Breast epithelium (tissue), 3 donors: ENCODE data around the gene ENOX1.

Source experiments
- POLR2A ChIP-seq: fragments of 450-650 bp; IDR thresholded peaks from one replicate; pipeline ENCODE4 v1.6.1; 2016; ENCODE audit warnings: antibody characterized with exemption, mild to moderate bottlenecking, moderate library complexity
- POLR2AphosphoS5 ChIP-seq, 3 donors: sonication (generic); formaldehyde crosslinking; IDR thresholded peaks; one replicate each; pipeline ENCODE4 v1.6.1; 2017; ENCODE audit warnings: antibody characterized with exemption in 3 of 3
- TF ChIP-seq, protein P1 (sequence below), 3 donors: fragments of 450-650 bp; IDR thresholded peaks; one replicate each; pipeline ENCODE4 v1.5.1; 2016 to 2017; ENCODE audit warnings: antibody characterized with exemption in 3 of 3, mild to moderate bottlenecking in 3 of 3, moderate library complexity in 3 of 3

DNA sequence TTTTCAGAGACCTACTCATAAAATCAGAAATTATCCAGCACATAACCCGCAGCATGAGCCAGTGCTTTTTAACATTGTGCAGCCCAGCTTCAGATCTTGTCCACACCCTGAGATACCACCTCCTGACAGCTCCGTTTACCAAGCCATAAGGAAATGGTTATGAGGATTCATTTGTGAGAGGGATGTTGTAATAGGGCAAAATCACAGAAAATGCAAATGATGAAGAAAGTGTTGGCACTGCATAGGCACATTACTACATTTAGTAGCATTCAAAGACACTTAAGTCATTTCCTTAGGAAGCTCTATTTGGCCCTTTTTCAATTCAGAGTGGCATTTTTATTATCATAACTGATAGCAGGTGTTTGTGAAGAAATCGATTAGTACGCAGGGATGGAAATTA lies 485.9 kb downstream of the ENOX1 start:
- TF ChIP-seq, protein P1, sequence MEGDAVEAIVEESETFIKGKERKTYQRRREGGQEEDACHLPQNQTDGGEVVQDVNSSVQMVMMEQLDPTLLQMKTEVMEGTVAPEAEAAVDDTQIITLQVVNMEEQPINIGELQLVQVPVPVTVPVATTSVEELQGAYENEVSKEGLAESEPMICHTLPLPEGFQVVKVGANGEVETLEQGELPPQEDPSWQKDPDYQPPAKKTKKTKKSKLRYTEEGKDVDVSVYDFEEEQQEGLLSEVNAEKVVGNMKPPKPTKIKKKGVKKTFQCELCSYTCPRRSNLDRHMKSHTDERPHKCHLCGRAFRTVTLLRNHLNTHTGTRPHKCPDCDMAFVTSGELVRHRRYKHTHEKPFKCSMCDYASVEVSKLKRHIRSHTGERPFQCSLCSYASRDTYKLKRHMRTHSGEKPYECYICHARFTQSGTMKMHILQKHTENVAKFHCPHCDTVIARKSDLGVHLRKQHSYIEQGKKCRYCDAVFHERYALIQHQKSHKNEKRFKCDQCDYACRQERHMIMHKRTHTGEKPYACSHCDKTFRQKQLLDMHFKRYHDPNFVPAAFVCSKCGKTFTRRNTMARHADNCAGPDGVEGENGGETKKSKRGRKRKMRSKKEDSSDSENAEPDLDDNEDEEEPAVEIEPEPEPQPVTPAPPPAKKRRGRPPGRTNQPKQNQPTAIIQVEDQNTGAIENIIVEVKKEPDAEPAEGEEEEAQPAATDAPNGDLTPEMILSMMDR (IDR thresholded peaks at IDR 0.05), result no peak
- TF ChIP-seq POLR2AphosphoS5 (IDR thresholded peaks at IDR 0.05), result no peak
- no peak for TF ChIP-seq POLR2A
